COR-L47 (cell line): Measurements from ENCODE around the gene CCL3.
"Not testable (repeated sequence)": the region's sequence is repeated elsewhere in the genome, so short reads cannot be mapped to it uniquely, and the experiment has no call there.

ENCODE experiments used
- DNase-seq: peaks from one replicate; lab custom pipeline; 2025; lab: John Stamatoyannopoulos, UW

The CCL3 gene

DNA sequence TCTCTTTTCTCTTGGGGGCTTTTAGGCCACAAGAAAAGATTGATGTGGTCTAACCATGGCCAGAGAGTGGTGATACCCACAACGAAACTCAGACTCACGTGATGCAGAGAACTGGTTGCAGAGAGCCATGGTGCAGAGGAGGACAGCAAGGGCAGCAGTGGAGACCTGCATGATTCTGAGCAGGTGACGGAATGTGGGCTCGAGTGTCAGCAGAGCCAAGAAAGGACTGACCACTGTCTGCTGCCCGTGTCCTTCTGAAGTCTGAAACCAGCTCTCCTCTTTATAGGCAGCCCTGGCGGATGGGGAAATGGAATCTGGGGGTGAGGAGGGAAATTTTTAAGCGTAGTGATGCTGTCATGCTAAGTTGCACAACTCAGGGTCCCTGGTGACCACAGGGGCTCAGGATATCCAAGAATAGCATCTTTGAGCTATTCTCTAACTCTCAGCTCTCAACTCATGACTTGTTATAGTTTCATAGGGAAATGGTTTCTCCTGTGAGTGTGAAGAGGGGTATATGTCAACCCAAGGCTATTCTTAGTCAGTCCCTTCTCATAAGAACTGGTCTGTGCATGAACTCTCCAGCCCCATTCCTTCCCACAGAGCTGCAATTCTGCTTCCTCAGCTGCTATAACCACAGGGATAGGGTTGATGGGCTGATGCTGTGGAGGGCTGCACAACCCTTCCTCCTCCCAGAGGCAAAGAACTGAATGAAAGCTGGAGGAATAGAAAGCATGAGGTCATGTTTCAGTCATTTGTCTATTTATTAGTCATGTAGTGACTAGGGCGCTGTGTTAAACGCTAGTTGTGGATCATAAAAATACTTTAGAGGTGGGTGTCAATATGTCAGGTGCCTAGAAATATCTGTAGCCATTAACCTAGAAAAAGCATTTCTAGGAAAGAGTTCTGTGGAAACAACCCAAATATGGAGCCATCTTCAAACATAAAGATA lies at the start of gene CCL3:
CCL3 (minus strand) TSS at position 256 of the 949 bp plus-strand sequence; CDS start at position 171, 85 bp downstream.
- DNase-seq, result no peak

DNA sequence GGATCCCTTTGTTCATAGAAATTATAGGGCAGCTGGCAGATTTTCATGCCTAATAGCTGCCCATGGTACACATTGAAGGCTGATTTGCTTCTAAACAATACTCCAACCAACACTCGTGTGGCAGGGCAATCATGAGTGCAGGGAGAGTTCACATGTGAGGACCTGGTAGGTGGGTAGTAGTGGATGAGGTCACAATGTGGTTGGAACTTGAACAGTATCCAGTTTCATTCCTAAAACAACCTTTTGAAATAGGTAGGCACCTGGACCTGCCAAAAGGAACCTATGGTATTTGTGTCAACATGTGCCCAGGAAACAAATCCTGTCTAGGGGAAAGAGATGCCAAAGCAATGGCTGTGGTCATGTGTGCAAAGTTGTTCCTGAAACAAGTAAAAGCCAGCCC lies 46.5 kb upstream of the CCL3 start:
- DNase-seq, result no peak

DNA sequence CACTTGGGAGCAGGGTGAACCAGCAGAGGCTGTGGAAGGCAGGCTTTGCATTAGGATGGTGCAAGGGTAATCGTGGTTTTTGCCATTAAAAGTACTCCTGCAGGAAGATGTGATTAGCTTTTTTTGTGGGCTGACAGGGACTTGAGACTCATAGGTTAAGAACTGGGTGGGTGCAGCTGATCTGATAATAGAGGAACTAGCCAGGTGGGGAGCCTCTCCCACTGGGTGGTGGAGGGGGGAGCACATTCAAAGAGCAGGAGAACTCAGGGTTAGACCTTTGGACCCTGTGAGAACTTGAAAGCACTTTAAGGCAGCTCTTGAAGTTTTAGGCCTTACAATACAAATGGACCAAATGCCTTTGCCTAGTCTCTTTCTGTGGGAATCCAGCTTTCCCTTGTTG lies 46.1 kb upstream of the CCL3 start:
- DNase-seq, result no peak

DNA sequence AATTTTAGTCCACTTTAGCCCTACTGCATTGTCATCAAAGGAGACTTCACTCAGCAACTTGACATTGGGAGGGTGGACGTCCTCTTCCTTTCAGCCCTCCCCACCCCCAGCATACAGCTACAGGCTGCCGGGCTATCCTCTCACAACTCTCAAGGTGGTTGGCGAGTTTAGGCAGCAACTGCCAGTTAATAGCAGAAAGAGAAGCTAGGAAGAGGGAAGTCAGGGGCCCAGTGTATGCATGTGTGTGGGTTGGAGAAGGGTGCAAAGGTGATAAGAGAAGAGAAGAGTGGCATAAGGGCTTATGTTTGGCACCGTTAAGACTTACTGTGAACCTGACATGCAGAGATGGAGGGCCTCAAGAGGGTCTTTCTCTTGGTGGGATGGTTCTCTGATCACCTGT lies 45.5 kb upstream of the CCL3 start:
- no peak for DNase-seq

DNA sequence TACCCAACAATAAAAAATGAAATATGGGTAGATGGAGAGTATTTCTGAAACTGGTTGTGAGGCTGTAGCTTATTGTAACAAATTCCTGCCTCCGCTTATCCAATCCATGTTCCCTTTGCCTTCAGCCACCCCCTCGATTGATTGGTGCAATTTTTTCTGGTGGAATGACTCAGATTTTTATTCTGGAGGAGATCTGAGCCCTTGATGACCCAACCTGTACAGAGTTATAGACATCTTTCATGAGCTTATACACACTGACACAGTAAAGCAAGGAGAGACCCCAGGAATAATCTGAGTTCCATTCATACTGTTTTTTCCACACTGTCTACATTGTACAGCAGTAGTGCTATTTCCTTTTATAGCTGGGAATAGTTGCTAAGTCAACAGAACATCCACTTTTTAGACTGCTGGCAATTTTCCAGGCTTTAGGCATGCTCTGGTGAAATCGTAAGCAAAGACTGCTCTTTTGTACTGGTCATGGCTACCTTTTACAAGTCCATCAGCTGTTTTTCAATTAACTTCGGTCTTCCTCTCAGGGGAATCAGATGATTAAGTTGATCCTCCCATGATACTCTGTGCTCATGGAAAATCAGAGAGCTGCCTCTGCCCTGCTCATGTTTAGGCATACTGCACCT lies 43.8 kb upstream of the CCL3 start:
- DNase-seq, result peak; percentile 40

DNA sequence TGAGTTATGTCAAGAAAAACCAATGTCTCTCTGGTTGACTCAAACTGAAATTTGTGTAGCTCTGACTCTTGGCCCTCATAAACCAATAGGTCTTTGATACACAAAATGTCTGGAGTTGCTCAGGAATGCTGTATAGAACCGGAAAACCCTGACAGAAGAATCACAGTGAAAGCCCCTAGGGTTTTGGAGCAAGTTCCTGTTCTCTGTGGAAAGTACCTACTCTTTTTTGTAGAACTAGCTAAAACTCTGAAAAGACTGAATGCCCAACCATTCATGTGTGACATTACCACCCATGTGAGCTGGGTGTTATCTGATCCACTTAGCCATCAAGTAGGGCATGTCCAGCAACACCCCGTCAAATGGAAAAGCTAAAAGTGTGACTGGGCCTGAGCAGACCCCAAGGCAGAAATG lies 42.5 kb upstream of the CCL3 start:
- DNase-seq, result no peak

DNA sequence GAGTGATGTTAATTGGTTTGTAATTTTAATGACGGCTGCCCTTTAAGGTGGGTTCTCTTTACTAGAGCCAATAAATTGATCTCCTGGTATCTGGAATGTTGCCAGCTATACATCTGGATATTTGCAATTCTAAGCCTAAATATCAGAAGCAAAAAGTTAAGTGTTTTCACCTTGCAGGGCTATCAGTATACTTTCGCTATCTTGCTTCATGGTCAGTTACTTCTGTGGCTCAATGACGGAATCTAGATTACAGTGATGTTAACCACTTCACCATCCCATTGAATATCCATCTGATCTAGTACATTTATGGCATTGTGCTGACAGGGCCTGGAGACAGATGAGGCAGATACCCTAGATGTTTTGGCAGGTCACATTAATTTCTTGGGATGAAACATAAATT lies 42.0 kb upstream of the CCL3 start:
- DNase-seq, result no peak

DNA sequence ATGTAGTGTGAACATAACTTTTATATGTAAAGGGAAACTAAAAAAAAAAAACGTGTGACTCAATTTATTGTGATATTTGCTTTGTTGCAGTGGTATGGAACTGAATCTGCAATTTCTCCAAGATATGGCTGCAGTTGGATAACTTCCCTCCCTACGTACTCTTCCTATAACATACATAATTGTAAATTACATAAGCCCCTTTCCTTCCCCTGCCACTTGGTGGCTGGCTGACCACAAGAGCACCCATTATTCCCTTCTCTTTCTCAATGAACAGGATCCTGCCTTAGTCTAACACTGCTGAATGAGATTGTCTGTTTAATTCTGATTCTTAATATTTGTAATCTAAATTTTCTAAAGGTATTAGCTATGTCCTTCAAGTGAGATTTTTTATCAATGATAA lies 41.5 kb upstream of the CCL3 start:
- DNase-seq, result no peak

DNA sequence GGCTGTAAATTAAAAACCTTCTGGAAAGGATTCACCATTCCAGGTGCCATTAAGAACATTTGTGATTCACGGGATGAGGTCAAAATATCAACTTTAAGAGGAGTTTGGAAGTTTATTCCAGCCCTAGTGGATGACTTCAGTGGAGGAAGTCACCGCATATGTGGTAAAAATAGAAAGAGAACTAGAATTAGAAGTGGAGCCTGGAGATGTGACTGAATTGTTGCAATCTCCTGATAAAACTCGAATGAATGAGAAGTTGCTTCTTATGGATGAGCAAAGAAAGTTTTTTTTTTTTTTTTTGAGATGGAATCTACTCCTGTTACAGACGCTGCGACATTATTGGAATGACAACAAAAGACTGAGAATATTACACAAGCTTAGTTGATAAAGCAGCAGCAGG lies 40.4 kb upstream of the CCL3 start:
- DNase-seq, result no peak

DNA sequence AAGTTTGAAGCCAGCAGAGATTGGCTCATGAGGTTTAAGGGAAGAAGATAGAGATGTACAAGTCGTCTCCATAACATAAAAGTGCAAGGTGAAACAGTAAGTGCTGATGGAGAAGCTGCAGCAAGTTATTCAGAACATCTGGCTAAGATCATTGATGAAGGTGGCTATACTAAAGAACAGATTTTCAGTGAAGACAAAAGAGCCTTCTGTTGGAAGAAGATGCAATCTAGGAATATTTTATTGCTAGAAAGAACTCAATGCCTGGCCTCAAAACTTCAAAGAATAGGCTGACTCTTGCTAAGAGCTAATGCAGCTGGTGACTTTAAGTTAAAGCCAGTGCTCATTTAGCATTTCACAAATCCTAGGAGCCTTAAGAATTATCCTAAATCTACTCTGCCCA lies 39.7 kb upstream of the CCL3 start:
- no peak for DNase-seq

DNA sequence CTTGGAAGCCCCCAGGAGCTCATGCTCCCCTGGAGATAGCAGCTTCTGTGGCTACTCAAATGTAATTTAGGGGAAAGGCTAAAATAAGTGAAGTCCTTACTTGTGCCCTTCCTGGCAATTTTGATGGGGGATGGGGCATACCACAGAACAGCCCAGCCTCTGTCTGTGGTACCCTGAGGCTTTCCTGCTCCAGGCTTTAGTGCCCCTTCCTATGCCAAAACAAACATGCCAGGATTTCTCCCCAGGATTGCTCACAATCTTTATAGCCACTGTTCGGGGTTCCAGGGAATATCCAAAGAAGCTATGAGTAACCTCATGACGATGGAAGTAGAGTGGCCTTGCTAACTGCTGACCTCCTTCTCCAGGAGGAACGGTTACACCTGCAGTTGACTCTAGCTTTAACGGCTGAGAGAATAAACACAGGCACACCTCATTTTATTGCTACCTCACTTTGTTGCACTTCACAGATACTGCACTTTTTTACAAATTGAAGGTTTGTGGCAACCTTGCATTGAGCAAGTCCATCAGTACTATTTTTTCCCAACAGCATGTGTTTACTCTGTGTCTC lies 38.6 kb upstream of the CCL3 start:
- DNase-seq, result no peak

DNA sequence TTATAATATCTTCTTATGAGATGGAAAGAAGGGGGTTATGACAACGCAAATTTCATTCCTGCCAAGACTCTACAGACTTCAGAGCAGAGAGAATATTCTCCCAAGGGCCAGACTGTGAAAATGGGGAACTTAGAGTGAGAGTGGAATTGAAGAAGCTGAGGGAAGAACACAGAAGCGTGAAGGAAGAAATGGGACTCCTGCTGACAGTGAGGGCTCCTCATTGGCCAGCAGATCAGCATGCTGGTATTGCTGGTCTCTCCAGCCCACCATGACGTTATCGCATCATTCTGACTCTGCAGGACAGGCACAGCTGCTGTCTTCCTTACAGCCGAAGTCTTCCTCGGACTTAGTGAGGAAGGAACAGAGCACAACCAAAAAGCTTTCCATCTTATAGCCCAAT lies 38.0 kb upstream of the CCL3 start:
- no peak for DNase-seq

DNA sequence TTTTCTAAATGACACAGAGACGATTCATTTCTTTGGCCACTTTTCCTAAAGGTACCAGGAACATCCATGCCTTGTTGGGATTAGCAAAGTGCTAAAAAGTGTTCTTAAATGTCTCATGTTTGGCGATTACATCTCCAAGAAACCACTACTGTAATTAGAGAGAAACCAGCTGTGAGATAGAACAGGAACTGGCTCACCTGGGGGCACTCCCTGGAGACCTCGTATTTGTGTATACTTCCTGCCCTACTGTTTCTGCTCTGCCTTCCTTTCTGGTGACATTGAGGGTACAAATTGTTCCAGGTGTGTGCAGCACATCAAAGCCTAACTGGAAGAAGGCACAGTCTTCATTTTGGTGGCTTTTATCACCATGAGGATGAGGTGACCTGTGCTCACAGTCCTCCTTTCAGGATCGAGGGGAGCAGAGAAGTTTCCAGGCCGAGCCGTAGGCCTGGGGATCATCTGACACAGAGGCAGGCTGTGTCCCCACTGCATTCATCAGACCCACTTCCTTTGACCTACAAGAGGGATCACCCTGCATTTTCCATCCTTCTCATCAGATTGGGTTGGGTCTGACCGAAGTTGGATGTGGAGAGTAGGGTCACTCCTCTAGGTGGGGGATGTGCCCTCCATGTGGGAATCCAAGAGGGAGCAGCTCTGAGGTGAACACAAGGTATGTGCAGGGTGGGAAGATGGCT lies 37.4 kb upstream of the CCL3 start:
- no peak for DNase-seq

DNA sequence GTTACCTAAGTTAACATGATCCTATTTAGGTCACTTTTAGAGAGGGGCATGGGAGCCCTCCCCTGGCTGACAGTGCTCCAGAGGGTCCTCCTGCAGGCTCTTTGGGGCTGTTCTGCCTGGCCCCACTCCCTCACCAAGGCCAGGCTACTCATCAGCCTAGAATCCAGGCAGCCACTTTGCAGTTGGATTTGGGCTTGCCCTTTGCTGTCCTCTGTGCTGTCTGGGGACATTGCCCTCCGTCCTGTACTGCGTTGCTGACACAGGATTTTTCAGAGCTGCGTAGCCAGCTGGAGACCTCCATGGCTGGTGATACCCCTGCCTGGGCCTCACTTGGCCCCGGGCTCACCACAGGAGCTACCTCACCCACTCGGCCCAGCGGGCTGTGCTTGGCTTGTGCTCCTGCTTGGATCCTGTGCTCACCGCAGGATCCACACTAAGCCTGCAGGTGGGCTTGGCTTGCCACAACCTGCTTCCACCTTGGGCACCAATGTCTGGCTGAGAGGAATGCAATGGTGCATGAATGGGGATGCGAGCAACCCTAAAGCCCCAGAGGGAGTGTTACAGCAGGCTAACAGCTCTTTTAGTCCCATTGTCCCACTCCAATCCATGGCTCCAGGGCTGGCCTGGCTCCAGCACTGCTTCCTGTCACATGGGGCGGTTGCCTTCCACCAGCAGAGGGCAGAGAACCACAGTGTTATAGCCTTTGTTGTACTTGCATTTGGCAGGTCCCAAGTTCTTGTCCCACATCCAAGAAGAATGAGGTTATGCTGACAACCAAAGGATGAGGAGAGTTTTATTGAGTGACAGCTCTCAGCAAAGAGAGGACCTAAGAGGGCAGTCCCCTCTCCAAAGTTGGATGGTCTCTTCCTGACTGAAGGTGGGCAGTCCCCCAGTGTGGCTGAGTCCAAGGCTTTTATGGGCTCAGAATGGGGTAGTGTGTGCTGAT lies 35.2 kb upstream of the CCL3 start:
- no peak for DNase-seq

DNA sequence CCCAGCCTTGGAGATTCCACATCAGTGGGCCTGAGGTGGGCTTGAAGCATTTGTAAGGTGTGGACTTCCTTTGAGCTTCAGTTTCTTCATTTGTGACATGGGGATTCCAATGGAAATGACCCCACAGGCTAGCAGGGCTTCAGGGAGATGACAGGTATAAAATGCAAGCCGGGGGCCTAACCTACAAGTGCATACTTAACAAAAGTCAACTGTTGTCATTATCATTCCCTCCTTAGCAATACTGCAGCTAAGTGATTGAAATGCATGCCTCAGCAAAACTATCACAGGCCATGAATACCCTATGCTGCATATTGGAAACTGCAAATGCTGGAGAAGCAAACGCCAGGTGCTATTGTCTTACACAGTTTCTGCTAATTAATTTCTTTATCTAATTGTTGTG lies 33.5 kb upstream of the CCL3 start:
- DNase-seq, result no peak

DNA sequence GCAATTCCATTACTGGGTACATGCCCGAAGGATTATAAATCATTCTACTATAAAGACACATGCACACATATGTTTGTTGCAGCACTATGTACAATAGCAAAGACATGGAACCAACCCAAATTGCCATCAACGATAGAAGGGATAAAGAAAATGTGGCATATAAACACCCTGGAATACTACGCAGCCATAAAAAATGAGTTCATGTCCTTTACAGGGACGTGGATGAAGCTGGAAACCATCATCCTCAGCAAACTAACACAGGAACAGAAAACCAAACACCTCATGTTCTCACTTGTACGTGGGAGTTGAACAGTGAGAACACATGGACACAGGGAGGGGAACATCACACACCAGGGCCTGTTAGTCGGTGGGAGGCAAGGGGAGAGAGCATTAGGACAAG lies 31.2 kb upstream of the CCL3 start:
- DNase-seq, result not testable (repeated sequence)

DNA sequence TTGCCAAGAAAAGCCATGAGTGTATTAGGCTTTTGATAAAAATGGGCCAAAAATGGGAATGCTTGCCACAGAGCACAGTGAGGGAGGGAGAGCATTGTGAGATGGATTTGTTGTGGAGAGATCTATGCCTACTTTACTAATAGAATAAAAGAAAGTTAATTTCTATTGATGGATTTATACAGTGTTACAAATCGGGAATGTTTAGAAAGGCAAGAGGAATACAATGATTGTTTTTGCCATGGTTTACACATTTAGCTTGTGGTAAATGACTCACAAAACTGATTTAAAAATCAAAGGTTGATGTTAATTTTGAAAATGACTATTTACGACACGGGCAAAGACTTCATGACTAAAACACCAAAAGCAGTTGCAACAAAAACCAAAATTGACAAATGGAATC lies 30.3 kb upstream of the CCL3 start:
- DNase-seq, result no peak

DNA sequence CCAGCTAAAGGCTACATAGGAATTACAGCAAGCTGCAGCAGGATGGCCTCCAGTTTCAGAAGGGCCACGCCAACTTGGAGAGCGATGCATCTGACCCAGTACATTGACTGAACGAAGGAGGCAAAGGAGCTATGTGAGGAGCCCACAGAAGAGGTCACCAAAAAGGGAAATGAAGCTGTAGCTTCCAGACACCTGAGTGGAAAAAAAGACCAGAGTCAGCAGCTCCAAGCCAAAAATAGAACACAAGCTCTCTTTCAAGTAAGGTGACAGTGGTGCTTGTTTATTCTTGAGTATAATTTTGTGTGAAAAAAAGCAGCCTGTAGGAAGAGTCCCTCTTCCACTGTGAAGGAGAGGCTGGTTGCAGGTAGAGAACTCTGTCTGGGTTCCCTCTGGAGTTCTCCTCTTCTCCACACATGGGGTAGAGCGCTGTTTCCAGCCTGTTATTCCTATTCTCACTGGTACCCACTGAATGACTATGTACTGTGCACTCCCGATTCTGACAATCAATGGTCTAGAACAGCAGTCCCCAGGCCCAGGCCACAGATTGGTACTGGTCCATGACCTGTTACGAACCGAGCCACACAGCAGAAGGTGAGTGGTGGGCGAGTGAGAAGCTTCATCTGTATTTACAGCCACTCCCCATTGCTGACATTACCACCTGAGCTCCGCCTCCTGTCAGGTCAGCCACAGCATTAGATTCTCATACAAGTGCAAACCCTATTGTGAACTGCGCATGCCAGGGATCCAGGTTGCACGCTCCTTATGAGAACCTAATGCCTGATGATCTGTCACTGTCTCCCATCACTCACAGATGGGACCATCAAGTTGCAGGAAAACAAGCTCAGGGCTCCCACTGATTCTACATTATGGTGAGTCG lies 28.8 kb upstream of the CCL3 start:
- DNase-seq, result no peak

DNA sequence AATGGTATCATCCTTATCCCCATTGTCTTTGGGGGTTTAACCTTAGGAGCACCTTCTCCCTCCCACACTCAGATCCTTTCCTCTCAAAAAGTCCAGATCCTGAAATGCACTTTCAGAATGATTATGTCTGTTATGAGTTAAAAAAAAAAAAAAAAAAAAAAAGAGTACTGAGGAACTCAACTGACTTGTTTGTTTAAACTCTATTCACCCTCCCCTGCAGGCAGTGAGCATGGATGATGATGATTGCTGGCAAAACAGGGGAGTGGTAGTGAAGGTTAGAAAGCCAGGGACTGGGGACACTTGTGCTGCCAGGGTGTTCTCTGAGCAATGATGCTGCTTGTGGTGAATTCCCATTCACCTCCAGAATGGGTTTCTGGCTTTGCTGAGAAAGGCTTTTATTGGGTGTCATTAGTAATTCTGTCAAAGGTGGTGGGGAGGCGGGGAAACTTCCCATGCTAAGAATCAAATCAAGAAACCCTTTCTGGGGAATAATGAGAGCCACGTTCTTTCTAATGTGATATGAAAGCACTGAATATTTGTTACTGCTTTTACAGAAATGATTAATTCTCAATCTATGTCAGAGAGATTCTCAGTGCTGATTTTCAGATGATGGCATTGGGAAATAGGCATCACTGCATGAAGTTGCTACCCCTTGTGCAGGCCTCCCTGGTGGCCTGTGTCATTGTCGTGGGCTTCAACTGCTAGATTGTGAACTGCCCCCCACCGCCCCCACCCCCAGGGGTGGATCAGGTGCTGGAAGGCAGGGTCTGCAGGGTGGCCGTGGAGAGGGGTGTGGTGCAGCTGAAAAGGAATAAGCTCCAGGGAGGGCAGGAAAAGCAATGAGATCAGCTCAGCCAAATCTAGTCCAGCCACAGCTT lies 27.8 kb upstream of the CCL3 start:
- no peak for DNase-seq

DNA sequence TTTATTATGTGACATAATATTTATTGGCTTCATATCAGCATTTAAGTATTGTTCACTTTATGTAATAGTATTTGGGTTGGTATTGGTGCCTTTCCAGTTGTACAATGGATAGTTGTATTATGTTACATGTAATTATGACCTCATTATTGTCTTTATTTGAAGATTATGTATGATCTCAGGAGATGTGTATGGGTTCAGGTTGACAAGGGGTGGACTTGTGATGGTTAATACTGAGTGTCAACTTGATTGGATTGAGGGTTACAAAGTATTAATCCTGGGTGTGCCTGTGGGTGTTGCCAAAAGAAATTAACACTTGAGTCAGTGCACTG lies 25.7 kb upstream of the CCL3 start:
- DNase-seq, result not testable (repeated sequence)
